ENCODE results near the gene ARID4A. TPM values are rescaled to one million over a fixed set of nuclear protein-coding genes. Genes with fewer than 3 reads are reported as not detected.
"Not testable (repeated sequence)": the region's sequence is repeated elsewhere in the genome, so short reads cannot be mapped to it uniquely, and the experiment has no call there.

The ARID4A gene
- total RNA-seq, 2 donors from 2014 or later: 33.9 to 42.2 TPM

- peaks cover 13% of the 10 kb centered on the region for H3K4me1 Mint-ChIP-seq (ENCODE audit: low read depth)
- H3K27me3 Mint-ChIP-seq (ENCODE audit: low read depth): no peaks in the 10 kb centered on the region
- peak within 1 kb of the TSS; percentile 7 for H3K27ac Mint-ChIP-seq
- H3K4me3 Mint-ChIP-seq: peak within 1 kb of the TSS; percentile 80 to 85
- DNase-seq (peak; percentile 81 to 87), ATAC-seq (replicated peaks in 1 of 2) (peak; percentile 89 to 93)
- no peaks in the 10 kb centered on the region for H3K36me3 Mint-ChIP-seq (ENCODE audit: insufficient read depth in 2 of 2)
- no peaks in the 10 kb centered on the region for H3K9me3 Mint-ChIP-seq
These were observed 97.7 kb downstream of the ARID4A start, which contains the start of gene TOMM20L for GRCh38 chr14:58395812-58396788. Gene TOMM20L (plus strand): TSS chr14:58395930. CDS start chr14:58395958, 28 bp downstream.

GRCh38 chr14:58397156-58397555, 98.8 kb downstream of the ARID4A start:
- peaks cover 13% of the 10 kb centered on the region for H3K4me1 Mint-ChIP-seq (ENCODE audit: low read depth)
- ATAC-seq (replicated peaks in 1 of 2): no peak
- DNase-seq: no peak
- no peaks in the 10 kb centered on the region for H3K27me3 Mint-ChIP-seq (ENCODE audit: low read depth)
- no peak overlapping the region for H3K27ac Mint-ChIP-seq
- peak overlapping the region; percentile 31 to 33 for H3K4me3 Mint-ChIP-seq
- H3K36me3 Mint-ChIP-seq (ENCODE audit: insufficient read depth in 2 of 2): no peaks in the 10 kb centered on the region
- H3K9me3 Mint-ChIP-seq: no peaks in the 10 kb centered on the region

GRCh38 chr14:58398495-58398894, 100.1 kb downstream of the ARID4A start:
- H3K27me3 Mint-ChIP-seq (ENCODE audit: low read depth): no peaks in the 10 kb centered on the region
- no peaks in the 10 kb centered on the region for H3K36me3 Mint-ChIP-seq (ENCODE audit: insufficient read depth in 2 of 2)
- no peak overlapping the region for H3K4me3 Mint-ChIP-seq
- ATAC-seq (replicated peaks in 1 of 2) (no peak), DNase-seq (no peak)
- H3K9me3 Mint-ChIP-seq: no peaks in the 10 kb centered on the region
- H3K4me1 Mint-ChIP-seq (ENCODE audit: low read depth): peaks cover 13% of the 10 kb centered on the region
- H3K27ac Mint-ChIP-seq: no peak overlapping the region

- Mint-ChIP-seq H3K4me3 (no peak overlapping the region), H3K4me1 (ENCODE audit: low read depth) (peaks cover 13% of the 10 kb centered on the region), H3K9me3 (no peaks in the 10 kb centered on the region), H3K27me3 (ENCODE audit: low read depth) (no peaks in the 10 kb centered on the region), H3K27ac (no peak overlapping the region), H3K36me3 (ENCODE audit: insufficient read depth in 2 of 2) (no peaks in the 10 kb centered on the region)
- ATAC-seq (replicated peaks in 1 of 2) (no peak), DNase-seq (no peak)
These were observed 100.5 kb downstream of the ARID4A start for GRCh38 chr14:58398895-58399294.

- Mint-ChIP-seq H3K36me3 (ENCODE audit: insufficient read depth in 2 of 2) (peaks cover 0 to 2% of the 10 kb centered on the region in 2 donors), H3K9me3 (no peaks in the 10 kb centered on the region), H3K4me3 (no peak overlapping the region), H3K4me1 (ENCODE audit: low read depth) (peaks cover 3% of the 10 kb centered on the region), H3K27me3 (ENCODE audit: low read depth) (no peaks in the 10 kb centered on the region), H3K27ac (no peak overlapping the region)
- DNase-seq (peak in 1 of 2 donors; percentile 12), ATAC-seq (replicated peaks in 1 of 2) (peak; percentile 39 to 60)
These were observed 103.2 kb downstream of the ARID4A start for GRCh38 chr14:58401587-58401986.

GRCh38 chr14:58408681-58409215, 110.4 kb downstream of the ARID4A start:
- Mint-ChIP-seq H3K36me3 (ENCODE audit: insufficient read depth in 2 of 2) (peaks cover 3 to 21% of the 10 kb centered on the region in 2 donors), H3K27ac (no peak overlapping the region), H3K4me3 (no peak overlapping the region), H3K4me1 (ENCODE audit: low read depth) (peaks cover 6% of the 10 kb centered on the region), H3K9me3 (no peaks in the 10 kb centered on the region), H3K27me3 (ENCODE audit: low read depth) (no peaks in the 10 kb centered on the region)
- ATAC-seq (replicated peaks in 1 of 2) (no peak), DNase-seq (no peak)

GRCh38 chr14:58414845-58415244, 116.5 kb downstream of the ARID4A start:
- peaks cover 6 to 38% of the 10 kb centered on the region in 2 donors for H3K36me3 Mint-ChIP-seq (ENCODE audit: insufficient read depth in 2 of 2)
- peak overlapping the region in 1 of 2 donors; percentile 57 for H3K4me3 Mint-ChIP-seq
- peaks cover 22% of the 10 kb centered on the region for H3K4me1 Mint-ChIP-seq (ENCODE audit: low read depth)
- no peaks in the 10 kb centered on the region for H3K27me3 Mint-ChIP-seq (ENCODE audit: low read depth)
- H3K9me3 Mint-ChIP-seq: no peaks in the 10 kb centered on the region
- H3K27ac Mint-ChIP-seq: peak overlapping the region; percentile 86
- DNase-seq (no peak), ATAC-seq (replicated peaks in 1 of 2) (peak in 1 of 2 donors; percentile 59)

GRCh38 chr14:58415636-58416547, 117.5 kb downstream of the ARID4A start:
- Mint-ChIP-seq H3K4me1 (ENCODE audit: low read depth) (peaks cover 28% of the 10 kb centered on the region), H3K27ac (peak overlapping the region; percentile 86), H3K36me3 (ENCODE audit: insufficient read depth in 2 of 2) (peaks cover 8 to 41% of the 10 kb centered on the region in 2 donors), H3K27me3 (ENCODE audit: low read depth) (no peaks in the 10 kb centered on the region), H3K4me3 (no peak overlapping the region), H3K9me3 (no peaks in the 10 kb centered on the region)
- ATAC-seq (replicated peaks in 1 of 2) (no peak), DNase-seq (no peak)

GRCh38 chr14:58416934-58417333, 118.6 kb downstream of the ARID4A start:
- DNase-seq; ATAC-seq (replicated peaks in 1 of 2); H3K9me3 Mint-ChIP-seq; H3K4me3 Mint-ChIP-seq; H3K27me3 Mint-ChIP-seq (ENCODE audit: low read depth): not testable (repeated sequence)
- Mint-ChIP-seq H3K36me3 (ENCODE audit: insufficient read depth in 2 of 2) (peaks cover 8 to 38% of the 10 kb centered on the region in 2 donors), H3K4me1 (ENCODE audit: low read depth) (peaks cover 32% of the 10 kb centered on the region), H3K27ac (peak overlapping the region; percentile 79)

Other genes with a start within 250 kb of the ARID4A start
- gene ARMH4, start 146.3 kb upstream of the ARID4A start, total RNA-seq: not detected
- gene ACTR10, start 98.4 kb upstream of the ARID4A start, total RNA-seq: 10 to 100 TPM; 44.6 to 47.0 TPM
- gene PSMA3, start 53.7 kb upstream of the ARID4A start, total RNA-seq: 100 to 1,000 TPM; 177 to 194 TPM
- not detected for gene TOMM20L, start 97.4 kb downstream of the ARID4A start, total RNA-seq
- gene TIMM9, start 129.0 kb downstream of the ARID4A start, total RNA-seq: 10 to 100 TPM; 70.6 to 93.5 TPM
- 10 to 100 TPM; 44.7 to 53.9 TPM for gene KIAA0586, start 129.2 kb downstream of the ARID4A start, total RNA-seq